Cortex of kidney (tissue), 1 donor: ENCODE data around the gene ABHD17C.

Experiments used
- DNase-seq: peaks from one replicate; lab custom pipeline; 2025; lab: John Stamatoyannopoulos, UW

Gene ABHD17C

GRCh38 chr15:80766275-80766674 is 71.2 kb downstream of the ABHD17C start:
- DNase-seq = no peak

DNA sequence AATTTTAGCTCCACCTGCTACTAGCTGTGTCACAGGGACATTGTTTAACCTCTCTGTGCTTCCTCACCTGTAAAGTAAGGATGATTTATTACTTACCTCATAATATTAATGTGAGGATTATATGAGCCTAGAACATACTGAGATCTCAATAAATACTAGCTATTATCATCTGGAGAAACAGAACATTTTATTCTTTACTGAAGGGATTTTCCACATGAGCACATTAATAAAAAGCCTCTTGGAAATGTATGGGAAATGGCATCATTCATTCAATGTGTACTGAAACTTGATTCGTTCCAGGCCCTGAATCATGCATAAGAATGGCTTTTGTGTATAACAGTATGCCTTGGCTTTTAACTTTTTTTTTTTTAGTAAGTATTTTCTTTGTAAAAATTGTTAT is 73.0 kb downstream of the ABHD17C start:
- DNase-seq = no peak

- DNase-seq = no peak
Measured at GRCh38 chr15:80769153-80769828, 74.2 kb downstream of the ABHD17C start.

GRCh38 chr15:80769829-80770705 is 75.0 kb downstream of the ABHD17C start:
- no peak for DNase-seq

DNA sequence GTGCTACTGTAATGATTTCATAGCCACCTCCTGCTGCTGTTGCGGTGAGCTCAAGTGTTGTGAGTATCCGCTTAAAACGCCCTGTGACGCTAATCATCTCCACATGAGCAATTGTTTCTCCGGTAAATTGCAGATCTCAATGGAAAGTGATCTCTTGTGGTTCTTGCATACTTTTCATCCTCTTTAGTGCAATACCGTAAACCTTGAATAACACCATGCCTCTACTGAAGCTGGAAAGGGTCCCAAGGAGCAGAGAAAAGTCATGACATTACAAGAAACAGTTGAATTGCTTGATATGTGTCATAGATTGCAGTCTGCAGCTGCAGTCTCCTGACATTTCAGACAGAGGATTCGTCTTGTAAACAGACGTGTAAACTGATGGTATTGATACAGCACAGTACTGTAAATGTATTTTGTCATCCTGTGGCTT is 78.0 kb downstream of the ABHD17C start:
- no peak for DNase-seq

GRCh38 chr15:80773792-80774352 is 78.8 kb downstream of the ABHD17C start:
- no peak for DNase-seq

DNA sequence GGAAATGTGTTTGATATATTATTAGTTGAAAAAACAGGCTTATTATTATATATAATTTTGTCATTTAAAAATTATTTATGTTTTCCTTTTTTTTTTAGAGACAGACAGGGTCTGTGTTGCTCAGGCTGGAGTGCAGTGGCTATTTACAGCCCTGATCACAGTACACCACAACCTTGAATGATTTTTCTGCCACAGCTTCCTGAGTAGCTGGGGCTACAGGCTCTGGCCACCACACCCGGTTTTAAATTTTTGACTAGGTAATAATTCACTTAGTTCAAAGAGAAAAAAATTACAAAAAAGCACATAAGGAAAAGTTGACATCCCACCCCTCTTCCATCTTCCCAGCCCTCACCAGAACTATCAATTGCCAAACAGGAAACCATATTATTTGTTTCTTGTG is 79.4 kb downstream of the ABHD17C start:
- no peak for DNase-seq

- DNase-seq = no peak
Measured at GRCh38 chr15:80775338-80775737, 80.2 kb downstream of the ABHD17C start.

- no peak for DNase-seq
Measured at GRCh38 chr15:80776420-80777045, 81.4 kb downstream of the ABHD17C start.

GRCh38 chr15:80777137-80777536 is 82.0 kb downstream of the ABHD17C start:
- no peak for DNase-seq

DNA sequence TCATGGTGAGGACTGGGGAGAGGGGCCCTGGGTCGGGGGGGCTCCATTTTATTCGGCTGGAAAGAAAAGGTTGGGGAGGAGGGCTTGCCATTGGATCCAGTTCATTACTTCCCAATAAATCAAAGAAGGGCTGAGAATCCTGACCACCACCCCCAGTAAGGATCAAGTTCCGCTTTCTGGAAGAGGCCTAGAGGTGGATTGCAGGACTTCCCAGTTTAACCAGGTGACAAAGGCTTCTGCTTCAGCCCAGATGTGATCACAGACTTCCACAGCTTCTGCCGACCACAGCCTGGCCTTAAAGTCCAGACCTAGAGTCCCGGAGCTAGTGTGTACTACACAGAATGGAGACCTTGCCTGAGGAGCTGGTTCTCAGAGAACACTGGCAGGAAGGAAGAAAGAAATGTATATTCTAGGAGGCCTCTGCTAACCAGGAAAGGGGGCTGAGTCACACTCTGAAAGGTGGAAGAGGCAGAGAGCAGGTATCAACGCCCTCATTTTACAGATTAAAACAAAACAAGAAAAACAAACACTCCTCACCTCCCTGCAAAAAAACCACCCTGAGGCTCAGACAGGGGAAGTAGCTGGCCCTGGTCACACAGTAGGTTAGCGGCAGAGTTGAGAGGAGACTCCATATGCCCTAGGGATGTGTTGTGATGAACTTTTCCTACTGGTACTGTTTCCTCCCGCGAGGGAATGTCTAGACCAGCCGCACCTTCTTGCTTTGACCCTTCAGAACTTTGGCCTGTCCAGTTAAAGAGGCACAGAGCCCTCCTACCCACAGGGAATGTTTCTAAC is 82.9 kb downstream of the ABHD17C start:
- DNase-seq = no peak

GRCh38 chr15:80778621-80778963 is 83.5 kb downstream of the ABHD17C start:
- DNase-seq = no peak

GRCh38 chr15:80778964-80779657 is 84.0 kb downstream of the ABHD17C start, which contains the start of gene CEMIP:
Gene CEMIP, plus strand, starts transcription at chr15:80779370. Its CDS starts 94,510 bp downstream, at chr15:80873880.
- DNase-seq = no peak

DNA sequence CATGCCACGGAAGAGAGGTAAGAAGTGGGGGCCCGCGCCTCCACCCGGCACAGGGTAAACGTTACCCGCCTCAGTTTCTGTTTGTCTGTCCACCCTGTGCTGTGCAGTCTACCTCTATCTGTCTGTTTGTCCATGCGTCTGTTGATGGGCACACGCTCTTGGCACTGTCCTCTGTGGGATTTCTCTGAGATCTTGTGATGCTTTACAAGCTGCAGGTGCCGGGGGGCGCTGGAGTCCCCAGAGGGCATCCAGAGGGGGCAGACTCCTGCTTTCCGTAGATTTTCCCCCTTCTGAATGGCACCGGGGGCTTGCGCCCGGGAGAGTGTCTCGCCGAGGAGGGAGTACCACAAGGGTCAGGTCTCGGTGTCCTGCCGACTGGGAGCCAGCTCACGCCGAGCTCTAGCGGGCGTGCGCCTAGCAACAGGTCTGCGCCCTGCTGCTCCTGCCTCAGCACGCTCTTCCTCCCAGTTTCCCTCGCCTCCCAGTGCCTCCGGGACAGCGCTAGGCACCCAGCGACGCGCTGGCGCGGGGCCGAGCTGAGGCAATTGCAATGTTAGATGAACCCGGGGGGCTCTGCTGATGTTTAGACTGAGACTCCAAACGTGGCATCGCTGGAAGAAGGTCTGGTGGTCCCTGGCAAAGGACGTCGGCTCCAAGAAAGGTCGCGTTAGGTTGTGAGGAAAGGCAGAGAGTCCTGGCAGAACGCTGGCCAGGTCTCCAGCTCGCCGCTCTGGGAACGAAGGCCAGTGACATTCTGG is 84.7 kb downstream of the ABHD17C start:
- no peak for DNase-seq

- no peak for DNase-seq
Measured at GRCh38 chr15:80780416-80781221, 85.5 kb downstream of the ABHD17C start.

GRCh38 chr15:80783260-80783659 is 88.2 kb downstream of the ABHD17C start:
- no peak for DNase-seq

GRCh38 chr15:80785335-80785734 is 90.2 kb downstream of the ABHD17C start:
- DNase-seq = no peak

DNA sequence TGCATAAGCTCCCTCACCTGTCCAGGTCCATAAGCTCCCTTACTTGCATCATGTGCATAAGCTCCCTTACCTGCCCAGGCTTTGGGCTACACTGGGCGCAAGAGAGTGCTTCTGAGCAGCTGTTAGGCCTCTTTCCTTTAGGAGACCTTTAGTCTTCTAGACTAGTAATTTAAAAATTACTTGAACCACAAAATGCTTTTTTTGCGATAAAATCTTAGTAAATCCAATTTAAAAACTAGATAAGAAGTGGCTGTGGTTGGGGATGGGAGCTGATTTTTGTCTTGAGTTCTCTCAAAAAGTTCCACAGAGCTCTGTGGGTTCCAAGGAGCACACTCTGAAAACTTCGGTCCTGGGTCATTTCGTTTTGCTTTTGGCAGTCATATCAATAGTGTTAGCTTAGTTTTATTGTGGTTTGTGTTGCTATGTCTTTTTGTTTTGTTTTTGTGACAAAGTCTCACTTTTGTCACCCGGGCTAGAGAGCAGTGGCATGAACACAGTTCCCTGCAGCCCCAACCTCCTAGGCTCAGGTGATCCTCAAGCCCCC is 90.8 kb downstream of the ABHD17C start:
- no peak for DNase-seq

- no peak for DNase-seq
Measured at GRCh38 chr15:80787316-80787715, 92.2 kb downstream of the ABHD17C start.
